Measurements from ENCODE around the gene RBM33.

The RBM33 gene

DNA sequence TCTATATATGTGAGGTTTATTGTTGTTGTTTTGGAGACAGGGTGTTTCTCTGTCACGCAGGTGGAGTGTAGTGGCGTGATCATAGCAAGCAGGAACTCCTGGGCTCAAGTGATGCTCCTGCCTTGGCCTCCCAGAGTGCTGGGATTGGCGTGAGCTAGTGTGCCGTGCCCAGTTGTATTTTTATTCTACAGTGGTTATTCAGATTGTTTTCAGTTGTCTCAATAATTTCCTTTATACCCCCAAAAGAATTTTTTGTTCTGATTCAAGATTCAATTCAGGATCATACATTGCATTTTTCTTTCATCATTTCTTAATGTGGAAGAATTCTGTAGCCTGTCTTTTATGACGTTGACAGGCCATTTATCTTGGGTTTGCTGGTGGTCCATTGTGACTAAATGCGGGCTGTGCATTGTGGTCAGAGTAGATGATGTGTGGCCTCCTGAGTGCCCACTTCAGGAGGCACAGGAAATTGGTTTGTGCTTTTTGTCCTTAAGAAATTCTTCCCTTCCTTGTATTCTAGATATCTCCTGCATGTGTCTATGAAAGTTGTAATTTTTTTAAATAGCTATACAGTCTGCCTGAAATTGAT lies 22.9 kb downstream of the RBM33 start:
- H3K27ac Mint-ChIP-seq: peak overlapping the region; percentile 41
- H3K9me3 Mint-ChIP-seq: no peaks in the 10 kb centered on the region
- no peaks in the 10 kb centered on the region for H3K27me3 Mint-ChIP-seq
- no peak overlapping the region for H3K4me3 Mint-ChIP-seq
- peaks cover 7% of the 10 kb centered on the region for H3K36me3 Mint-ChIP-seq
- peaks cover 89% of the 10 kb centered on the region for H3K4me1 Mint-ChIP-seq

DNA sequence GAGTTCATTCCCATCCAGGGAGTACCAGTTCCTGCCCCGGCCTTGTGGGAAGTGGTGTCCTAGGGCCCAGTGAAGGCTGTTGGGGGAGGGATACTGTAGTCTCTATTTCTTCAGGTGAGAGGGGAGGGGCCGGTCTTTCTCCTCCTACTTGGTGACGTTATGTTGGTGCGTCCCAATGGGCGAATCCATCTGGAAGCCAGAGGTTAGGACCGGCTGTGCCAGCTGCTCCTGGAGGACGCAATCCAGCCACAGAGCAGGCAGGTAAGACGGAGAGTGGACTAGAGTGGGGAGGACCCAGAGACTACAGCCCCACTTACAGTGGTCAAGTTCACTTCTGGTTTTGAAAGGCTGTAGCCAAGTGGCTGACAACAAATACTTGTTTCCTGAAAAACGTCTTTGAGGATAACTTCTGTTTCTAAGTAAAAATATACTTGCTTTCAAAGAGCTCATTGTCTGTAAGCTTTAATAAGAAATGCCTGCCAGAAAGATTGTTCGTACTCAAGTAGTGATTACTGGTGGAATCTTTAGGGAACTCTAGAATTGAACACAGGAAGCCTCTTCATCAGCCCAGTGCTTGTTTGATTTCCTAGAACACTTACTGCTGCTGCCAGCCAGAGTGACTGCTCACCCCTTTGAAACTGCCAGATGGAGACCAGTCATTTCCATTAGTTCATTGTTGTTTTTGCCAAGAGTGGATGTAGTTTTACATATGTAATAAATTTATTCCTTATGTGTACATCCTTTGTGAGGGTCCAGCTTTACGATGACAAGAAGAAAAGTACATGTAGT lies 25.4 kb downstream of the RBM33 start:
- Mint-ChIP-seq H3K36me3 (peaks cover 7% of the 10 kb centered on the region), H3K4me3 (no peak overlapping the region), H3K9me3 (no peaks in the 10 kb centered on the region), H3K4me1 (peaks cover 76% of the 10 kb centered on the region), H3K27me3 (no peaks in the 10 kb centered on the region), H3K27ac (peak overlapping the region; percentile 46)

DNA sequence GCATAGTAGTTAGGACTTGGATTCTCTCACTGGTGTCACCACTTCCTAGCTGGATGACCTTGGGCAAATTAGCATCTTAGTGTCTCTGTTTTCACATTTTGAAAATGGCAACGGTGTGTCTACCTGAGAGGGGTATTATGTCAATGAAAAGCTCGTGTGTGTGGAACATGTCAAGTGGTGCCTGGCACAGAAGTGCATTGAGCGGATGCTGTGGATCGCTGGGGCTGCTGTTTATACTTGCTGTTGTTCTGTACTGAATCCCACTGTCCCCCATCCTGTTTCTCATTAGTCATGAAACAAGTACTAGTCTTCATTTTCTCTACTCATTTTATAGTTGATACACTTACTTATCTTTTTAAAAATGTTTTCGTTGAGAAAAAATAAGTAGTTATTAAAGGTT lies 26.1 kb downstream of the RBM33 start:
- no peaks in the 10 kb centered on the region for H3K27me3 Mint-ChIP-seq
- H3K27ac Mint-ChIP-seq: peak overlapping the region; percentile 46
- no peak overlapping the region for H3K4me3 Mint-ChIP-seq
- H3K4me1 Mint-ChIP-seq: peaks cover 71% of the 10 kb centered on the region
- no peaks in the 10 kb centered on the region for H3K9me3 Mint-ChIP-seq
- peaks cover 5% of the 10 kb centered on the region for H3K36me3 Mint-ChIP-seq

DNA sequence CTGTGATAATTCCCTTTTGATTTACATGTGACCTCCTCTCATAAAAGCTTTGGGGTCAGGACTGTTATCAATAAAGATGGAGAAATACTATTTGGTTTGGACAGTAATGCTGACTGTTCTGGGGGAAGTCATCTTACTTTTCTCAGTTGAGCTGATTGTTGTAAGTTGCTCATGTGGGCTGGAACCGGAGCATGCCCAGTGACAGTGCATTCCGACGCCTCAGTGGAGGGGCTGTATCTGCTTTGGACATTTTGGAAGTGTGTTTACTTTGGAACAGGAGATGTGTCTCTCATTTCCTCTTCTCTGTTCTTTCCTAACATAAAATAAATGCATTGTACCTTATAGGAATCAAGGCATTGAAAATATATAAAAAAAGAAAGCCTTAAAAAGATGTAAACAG lies 30.1 kb downstream of the RBM33 start:
- Mint-ChIP-seq H3K4me1 (peaks cover 59% of the 10 kb centered on the region), H3K27ac (no peak overlapping the region)

DNA sequence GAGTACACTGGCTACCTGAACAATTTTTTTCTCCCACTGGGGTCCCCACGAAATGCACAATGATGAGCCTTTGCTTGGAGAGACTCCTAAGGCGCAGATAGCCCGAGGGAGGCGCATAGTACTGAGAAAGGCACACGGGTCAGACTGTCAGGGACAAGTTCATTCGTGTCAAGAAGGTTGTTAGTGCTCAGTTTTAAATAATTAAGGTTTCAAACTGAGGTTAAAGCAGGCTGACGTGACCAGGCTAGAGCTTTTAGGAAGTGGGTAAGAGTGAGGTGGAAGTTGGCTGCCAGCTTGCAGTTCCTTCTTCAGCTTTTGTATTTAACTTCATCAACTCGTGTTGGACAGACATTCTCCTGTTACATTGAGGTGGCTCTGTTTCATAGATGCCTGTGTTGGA lies 31.6 kb downstream of the RBM33 start:
- no peaks in the 10 kb centered on the region for H3K9me3 Mint-ChIP-seq
- no peaks in the 10 kb centered on the region for H3K27me3 Mint-ChIP-seq
- H3K36me3 Mint-ChIP-seq: peaks cover 9% of the 10 kb centered on the region
- H3K27ac Mint-ChIP-seq: no peak overlapping the region
- H3K4me1 Mint-ChIP-seq: peaks cover 54% of the 10 kb centered on the region
- no peak overlapping the region for H3K4me3 Mint-ChIP-seq

More for the DNA sequence above, 30.1 kb downstream of the RBM33 start:
- Mint-ChIP-seq H3K27me3 (no peaks in the 10 kb centered on the region), H3K36me3 (peaks cover 3% of the 10 kb centered on the region), H3K9me3 (no peaks in the 10 kb centered on the region), H3K4me3 (no peak overlapping the region)

DNA sequence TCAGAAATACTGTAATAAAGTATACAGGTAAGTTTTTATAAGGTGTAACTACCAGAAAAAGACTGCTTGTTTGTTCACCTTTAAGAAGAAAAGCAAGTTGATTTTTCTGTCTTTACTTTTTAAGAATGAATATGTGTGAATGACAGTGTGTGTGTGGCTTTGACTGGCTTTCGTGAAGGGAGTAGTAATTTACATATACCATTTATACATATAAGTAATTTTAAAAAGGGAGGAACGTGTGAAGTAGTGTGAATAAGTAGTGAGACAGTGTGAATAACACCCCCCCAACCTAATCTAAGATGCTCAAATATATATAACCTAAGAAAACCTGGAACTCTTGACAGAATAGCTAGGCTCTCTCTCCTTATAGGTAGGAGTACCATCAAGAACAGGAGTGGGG lies 33.2 kb downstream of the RBM33 start:
- H3K27ac Mint-ChIP-seq: no peak overlapping the region
- peaks cover 59% of the 10 kb centered on the region for H3K4me1 Mint-ChIP-seq
- H3K27me3 Mint-ChIP-seq: no peaks in the 10 kb centered on the region
- peaks cover 21% of the 10 kb centered on the region for H3K36me3 Mint-ChIP-seq
- H3K4me3 Mint-ChIP-seq: no peak overlapping the region
- no peaks in the 10 kb centered on the region for H3K9me3 Mint-ChIP-seq

DNA sequence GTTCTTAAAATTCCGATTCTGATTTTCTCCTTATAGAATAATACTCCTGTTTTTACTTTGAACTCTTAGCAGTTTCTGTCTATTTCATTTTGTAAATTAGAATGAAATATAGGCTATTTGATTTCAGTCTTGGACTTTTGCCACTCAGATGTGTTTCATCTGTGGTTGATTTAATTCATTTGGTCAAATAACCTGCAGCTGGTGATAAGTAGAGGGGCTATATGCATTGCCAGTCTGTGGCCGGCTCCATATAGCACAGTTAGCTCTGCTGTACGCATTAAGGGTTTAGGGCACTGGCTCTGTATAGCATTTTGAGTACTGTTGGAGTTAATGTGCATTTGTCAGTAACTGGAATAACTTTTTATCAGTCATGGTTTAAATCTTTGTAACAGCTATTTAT lies 35.7 kb downstream of the RBM33 start:
- H3K4me1 Mint-ChIP-seq: peaks cover 69% of the 10 kb centered on the region

DNA sequence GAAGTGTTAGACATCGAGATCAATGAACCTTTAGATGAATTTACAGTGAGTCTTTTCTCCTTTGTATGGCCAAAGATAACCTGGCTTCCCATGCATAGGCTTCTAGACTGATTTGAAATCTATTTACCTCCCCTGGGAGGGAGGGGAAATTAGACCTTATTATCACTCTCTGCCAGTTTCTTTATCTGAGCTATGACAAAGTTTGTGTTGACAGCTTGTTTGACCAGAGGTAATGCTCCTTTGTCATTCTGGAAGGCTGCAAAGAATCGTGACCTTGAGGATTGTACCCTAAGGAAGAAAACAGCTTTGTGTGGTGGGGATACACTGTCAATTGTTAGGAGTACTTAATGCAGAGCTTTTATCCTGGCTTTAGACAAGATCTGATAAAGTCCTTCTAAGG lies 36.4 kb downstream of the RBM33 start:
- no peak overlapping the region for H3K4me3 Mint-ChIP-seq
- peaks cover 35% of the 10 kb centered on the region for H3K36me3 Mint-ChIP-seq
- H3K27ac Mint-ChIP-seq: peak overlapping the region; percentile 41
- no peaks in the 10 kb centered on the region for H3K27me3 Mint-ChIP-seq
- peaks cover 73% of the 10 kb centered on the region for H3K4me1 Mint-ChIP-seq
- no peaks in the 10 kb centered on the region for H3K9me3 Mint-ChIP-seq

More for the DNA sequence above, 35.7 kb downstream of the RBM33 start:
- Mint-ChIP-seq H3K36me3 (peaks cover 29% of the 10 kb centered on the region), H3K27me3 (no peaks in the 10 kb centered on the region), H3K27ac (no peak overlapping the region), H3K4me3 (no peak overlapping the region), H3K9me3 (no peaks in the 10 kb centered on the region)

DNA sequence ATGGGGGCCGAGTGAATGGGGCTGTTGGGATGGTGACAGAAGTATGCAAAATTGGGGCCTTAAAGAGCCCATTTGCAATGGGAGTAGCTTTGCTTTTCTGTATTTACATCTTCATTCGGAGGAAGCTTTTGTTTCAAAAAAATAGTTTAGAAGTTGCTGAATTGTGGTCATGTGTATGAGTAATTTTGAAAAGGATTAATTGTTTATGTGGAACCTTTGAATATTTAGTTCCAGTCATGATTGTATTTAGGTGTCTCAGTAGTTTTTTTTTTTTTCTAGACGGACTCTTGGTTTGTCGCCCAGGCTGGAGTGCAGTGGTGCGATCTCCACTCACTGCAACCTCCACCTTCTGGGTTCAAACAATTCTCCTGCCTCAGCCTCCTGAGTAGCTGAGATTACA lies 37.2 kb downstream of the RBM33 start:
- Mint-ChIP-seq H3K27me3 (no peaks in the 10 kb centered on the region), H3K4me3 (peak overlapping the region; percentile 13), H3K36me3 (peaks cover 40% of the 10 kb centered on the region), H3K4me1 (peaks cover 68% of the 10 kb centered on the region), H3K27ac (peak overlapping the region; percentile 52), H3K9me3 (peaks cover 3% of the 10 kb centered on the region)

DNA sequence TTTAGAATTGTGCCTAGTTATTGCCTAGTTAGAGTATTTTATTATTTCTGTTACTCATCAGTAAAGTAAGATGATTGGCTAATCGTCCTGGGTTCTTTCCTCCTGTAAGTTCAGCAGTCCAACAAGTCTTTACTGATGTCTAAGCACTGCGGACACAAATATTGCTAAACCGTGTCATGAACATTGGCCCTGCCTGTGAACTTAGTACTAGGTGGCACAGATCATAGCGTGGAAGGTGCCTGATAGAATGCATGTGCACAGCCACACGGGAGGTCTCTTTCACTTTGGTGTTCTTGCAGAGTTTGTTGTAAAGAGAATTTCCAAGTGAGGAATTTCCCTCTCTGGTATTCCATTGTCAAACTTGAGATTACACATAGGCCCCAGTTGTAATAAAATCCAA lies 38.0 kb downstream of the RBM33 start:
- Mint-ChIP-seq H3K27ac (no peak overlapping the region), H3K9me3 (peaks cover 3% of the 10 kb centered on the region), H3K4me3 (peak overlapping the region; percentile 11), H3K36me3 (peaks cover 41% of the 10 kb centered on the region), H3K27me3 (no peaks in the 10 kb centered on the region), H3K4me1 (peaks cover 61% of the 10 kb centered on the region)

DNA sequence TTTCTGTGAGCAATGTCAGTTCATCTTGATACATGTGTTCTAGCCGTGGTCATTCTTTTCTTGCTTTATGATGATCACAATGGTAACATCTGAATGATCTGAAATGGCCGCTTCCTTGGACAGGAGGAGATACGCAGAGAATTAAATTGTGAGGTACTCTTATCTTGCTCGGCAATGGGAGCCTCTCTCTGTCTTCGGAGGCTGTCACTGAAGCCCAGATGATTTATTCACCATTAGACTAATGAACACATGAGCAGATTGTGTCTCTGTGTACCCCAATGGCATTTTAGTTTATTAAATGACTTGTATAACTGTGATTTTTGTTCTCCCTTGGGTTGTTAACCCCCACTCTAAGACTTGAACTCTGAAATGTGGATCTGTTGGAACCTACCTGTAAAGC lies 38.6 kb downstream of the RBM33 start:
- H3K4me1 Mint-ChIP-seq: peaks cover 65% of the 10 kb centered on the region
- H3K36me3 Mint-ChIP-seq: peaks cover 43% of the 10 kb centered on the region
- peaks cover 3% of the 10 kb centered on the region for H3K9me3 Mint-ChIP-seq
- no peak overlapping the region for H3K4me3 Mint-ChIP-seq
- no peaks in the 10 kb centered on the region for H3K27me3 Mint-ChIP-seq
- H3K27ac Mint-ChIP-seq: no peak overlapping the region

DNA sequence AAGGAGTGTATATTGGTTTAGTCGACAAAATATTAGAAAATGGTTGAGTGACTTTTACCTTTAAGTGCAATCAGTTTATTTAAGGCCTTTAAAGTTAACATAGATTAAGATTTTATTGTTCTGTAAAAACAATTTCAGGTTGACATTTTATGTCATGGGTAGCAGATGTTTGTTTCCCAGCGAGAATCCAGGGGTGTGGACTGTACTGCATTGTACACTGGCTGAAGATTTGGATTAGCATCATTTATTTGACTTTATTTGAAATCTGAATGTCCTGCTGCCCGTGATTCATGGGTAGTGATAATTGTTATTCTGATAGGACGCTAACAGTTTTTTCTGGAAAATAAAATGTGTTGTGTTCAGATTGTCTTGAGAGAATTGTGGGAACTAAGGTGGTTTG lies 39.3 kb downstream of the RBM33 start:
- Mint-ChIP-seq H3K4me1 (peaks cover 71% of the 10 kb centered on the region), H3K36me3 (peaks cover 44% of the 10 kb centered on the region), H3K9me3 (peaks cover 3% of the 10 kb centered on the region), H3K27me3 (no peaks in the 10 kb centered on the region), H3K4me3 (no peak overlapping the region), H3K27ac (peak overlapping the region; percentile 41)

DNA sequence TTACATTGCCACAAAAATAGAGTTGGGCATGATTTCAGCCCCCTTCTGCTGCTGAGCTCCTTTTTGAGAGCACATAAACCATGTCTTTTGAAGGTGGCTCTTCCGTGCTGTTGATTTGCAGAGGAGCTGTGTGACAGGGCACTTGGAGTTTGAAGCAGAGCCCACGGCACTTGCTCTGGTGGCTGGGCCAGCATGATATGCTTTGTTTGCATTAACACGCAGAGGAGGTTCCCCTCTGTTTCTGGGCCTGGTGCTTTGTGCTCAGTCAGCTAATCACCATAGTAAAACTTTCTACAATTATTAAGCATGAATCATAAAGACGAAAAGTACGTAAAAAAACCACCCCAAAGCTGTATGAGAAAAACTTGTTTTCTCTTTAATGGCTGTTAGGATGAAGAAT lies 40.1 kb downstream of the RBM33 start:
- H3K4me3 Mint-ChIP-seq: peak overlapping the region; percentile 12
- H3K27ac Mint-ChIP-seq: peak overlapping the region; percentile 53
- H3K4me1 Mint-ChIP-seq: peaks cover 75% of the 10 kb centered on the region
- no peaks in the 10 kb centered on the region for H3K27me3 Mint-ChIP-seq
- peaks cover 3% of the 10 kb centered on the region for H3K9me3 Mint-ChIP-seq
- H3K36me3 Mint-ChIP-seq: peaks cover 44% of the 10 kb centered on the region

DNA sequence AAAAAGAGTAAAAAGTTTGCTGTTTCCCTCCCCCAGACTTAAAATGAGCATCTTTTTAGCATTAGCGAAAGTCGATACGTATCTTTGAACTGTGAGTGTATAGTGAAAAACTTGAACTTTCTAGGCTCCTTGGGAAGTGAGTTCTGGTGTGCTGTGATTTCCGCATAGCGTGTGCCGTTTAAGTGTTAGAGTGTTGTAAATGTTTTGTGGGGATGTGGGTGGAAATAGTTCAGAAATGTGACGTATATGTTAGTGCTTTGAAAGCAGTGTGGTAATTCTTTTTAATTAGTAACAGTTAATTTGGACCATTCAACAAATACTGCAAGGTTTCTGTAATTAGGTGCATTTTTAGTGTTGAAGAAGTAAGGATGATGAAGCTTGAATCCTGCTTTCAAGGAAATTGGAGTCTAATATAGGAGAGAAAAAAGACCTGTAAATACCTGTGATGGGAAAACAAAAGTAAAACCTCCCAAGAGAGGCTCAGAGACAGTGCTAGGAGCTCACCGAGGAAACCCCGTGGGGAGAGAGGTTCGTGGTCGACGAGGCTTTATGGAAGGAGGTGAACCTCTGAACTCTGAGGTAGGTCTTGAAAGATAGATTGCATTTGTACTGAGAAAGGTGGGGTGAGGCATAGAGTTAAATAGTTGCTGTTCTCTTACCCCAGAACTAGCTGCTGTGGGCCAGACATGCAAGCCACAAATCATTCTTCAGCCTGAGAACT lies 40.8 kb downstream of the RBM33 start:
- peaks cover 81% of the 10 kb centered on the region for H3K4me1 Mint-ChIP-seq
- peak overlapping the region; percentile 48 for H3K27ac Mint-ChIP-seq
- H3K4me3 Mint-ChIP-seq: peak overlapping the region; percentile 12
- H3K9me3 Mint-ChIP-seq: peaks cover 3% of the 10 kb centered on the region
- peaks cover 44% of the 10 kb centered on the region for H3K36me3 Mint-ChIP-seq
- H3K27me3 Mint-ChIP-seq: no peaks in the 10 kb centered on the region

DNA sequence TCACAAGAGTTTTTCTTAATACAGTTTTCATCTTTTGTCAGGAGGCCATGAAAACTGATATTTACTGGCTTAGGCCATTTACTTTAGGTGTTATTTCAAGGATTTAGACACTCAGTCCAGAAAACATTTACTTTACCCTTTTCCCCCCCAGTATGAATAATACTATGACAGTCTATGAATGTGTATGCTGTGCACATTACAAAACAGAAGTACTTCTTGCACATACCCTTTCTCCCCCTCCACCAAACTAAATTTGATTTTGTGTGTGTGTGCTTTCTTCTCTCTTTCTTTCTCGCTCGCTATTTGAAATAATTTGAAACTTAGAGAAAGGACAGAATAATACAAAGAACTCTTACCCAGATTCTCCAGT lies 41.3 kb downstream of the RBM33 start:
- peaks cover 41% of the 10 kb centered on the region for H3K36me3 Mint-ChIP-seq
- H3K9me3 Mint-ChIP-seq: peaks cover 3% of the 10 kb centered on the region
- no peaks in the 10 kb centered on the region for H3K27me3 Mint-ChIP-seq
- H3K27ac Mint-ChIP-seq: peak overlapping the region; percentile 63
- peak overlapping the region; percentile 39 for H3K4me3 Mint-ChIP-seq
- peaks cover 81% of the 10 kb centered on the region for H3K4me1 Mint-ChIP-seq

Measured in activated naive CD4-positive, alpha-beta T cell treated with anti-CD3 and anti-CD28 coated beads, Interleukin-2, amount 50 U/mL, for 24 hours (primary cell).